Naive thymus-derived CD4-positive, alpha-beta T cell (primary cell): Measurements from ENCODE around the gene TTC7B. TPM values are rescaled to one million over a fixed set of nuclear protein-coding genes. Genes with fewer than 3 reads are reported as not detected.

ENCODE experiments used
- ATAC-seq: fragments of 150-1000 bp; cut with Tn5 transposase; 2 replicates; pipeline ENCODE4 v1.10.0; 2021; ENCODE audit warnings: mild to moderate bottlenecking, moderate library complexity
- CTCF ChIA-PET: fragments of 350-600 bp; sonication (Branson Sonifier 250); formaldehyde crosslinking; loops from one replicate; lab custom pipeline; 2021; ENCODE audit warnings: antibody characterized with exemption; lab: Charles Lee
- POLR2A ChIA-PET: fragments of 350-600 bp; sonication (Branson Sonifier 250); formaldehyde crosslinking; loops from one replicate; lab custom pipeline; 2021; ENCODE audit warnings: antibody characterized with exemption, inconsistent platforms; lab: Charles Lee
- DNase-seq, 9 donors: peaks; one replicate each; pipeline versions ENCODE4 v3.0.0 to v3.0.0-alpha.2; 2020 to 2022; ENCODE audit warnings: mixed read lengths in 1 of 9
- H3K27ac ChIP-seq: one replicate; pipeline ENCODE4 v1.7.0; 2013; ENCODE audit warnings: mild to moderate bottlenecking, low read depth, low read length, moderate library complexity
- H3K27me3 ChIP-seq, 2 donors: one replicate each; pipeline ENCODE4 v1.7.0; 2013; ENCODE audit warnings: low read length in 2 of 2, mild to moderate bottlenecking in 2 of 2, moderate library complexity in 2 of 2; ENCODE audit not compliant: control insufficient read depth in 2 of 2, insufficient read depth in 2 of 2
- H3K36me3 ChIP-seq, 3 experiments: 1 replicate in 2 of 3; 2 replicates in 1 of 3; pipeline ENCODE4 v1.7.0; 2013; ENCODE audit warnings: low read length in 3 of 3, mild to moderate bottlenecking in 3 of 3, moderate library complexity in 1 of 3; ENCODE audit not compliant: insufficient read depth in 3 of 3, control insufficient read depth in 2 of 3
- H3K4me1 ChIP-seq, 2 donors: one replicate each; pipeline ENCODE4 v1.7.0; 2013; ENCODE audit warnings: low read length in 2 of 2, mild to moderate bottlenecking in 2 of 2, moderate library complexity in 1 of 2; ENCODE audit not compliant: control insufficient read depth in 2 of 2, insufficient read depth in 2 of 2
- H3K4me3 ChIP-seq: 2 replicates; pipeline ENCODE4 v1.7.0; 2013; ENCODE audit warnings: mild to moderate bottlenecking, low read length
- H3K9me3 ChIP-seq, 3 experiments: 1 replicate in 2 of 3; 2 replicates in 1 of 3; pipeline ENCODE4 v1.7.0; 2013; ENCODE audit warnings: low read length in 3 of 3; ENCODE audit not compliant: control insufficient read depth in 2 of 3
- H3K27ac Mint-ChIP-seq, 9 donors: one replicate each; pipeline ENCODE4 v1.8.0; 2020 to 2022; ENCODE audit warnings: mixed read lengths in 9 of 9, mild to moderate bottlenecking in 8 of 9, moderate library complexity in 5 of 9, inconsistent platforms in 2 of 9
- H3K27me3 Mint-ChIP-seq, 5 donors: one replicate each; pipeline ENCODE4 v1.8.0; 2021 to 2022; ENCODE audit warnings: mixed read lengths in 5 of 5, mild to moderate bottlenecking in 1 of 5
- H3K36me3 Mint-ChIP-seq, 5 donors: one replicate each; pipeline ENCODE4 v1.8.0; 2020 to 2022; ENCODE audit warnings: mixed read lengths in 5 of 5, mild to moderate bottlenecking in 3 of 5, inconsistent platforms in 1 of 5
- H3K4me1 Mint-ChIP-seq, 7 donors: one replicate each; pipeline ENCODE4 v1.8.0; 2020 to 2022; ENCODE audit warnings: mixed read lengths in 7 of 7, mild to moderate bottlenecking in 3 of 7, inconsistent platforms in 1 of 7
- H3K4me3 Mint-ChIP-seq, 10 donors: one replicate each; pipeline ENCODE4 v1.8.0; 2020 to 2022; ENCODE audit warnings: mild to moderate bottlenecking in 10 of 10, mixed read lengths in 10 of 10, moderate library complexity in 6 of 10, inconsistent platforms in 2 of 10
- H3K9me3 Mint-ChIP-seq, 11 donors: one replicate each; pipeline ENCODE4 v1.8.0; 2020 to 2022; ENCODE audit warnings: mixed read lengths in 11 of 11, mild to moderate bottlenecking in 4 of 11, inconsistent platforms in 1 of 11, moderate library complexity in 1 of 11
- intact Hi-C, 2 donors: fragments of 100-400 bp; cut with micrococcal nuclease; formaldehyde crosslinking; loops; one replicate each; pipeline ENCODE4 v1.15.1; 2023
- polyA plus RNA-seq, 2 donors: library from polyadenylated mRNA; unstranded; fragments of 300-500 nt; fragmentation: Illumina TruSeq; gene quantifications; one replicate each; pipeline ENCODE4 v1.2.3, GENCODE V29; 2021
- total RNA-seq, 6 experiments: library from RNA in 5 of 6; stranded (reverse) in 5 of 6; gene quantifications; 1 replicate in 5 of 6; 2 replicates in 1 of 6; pipeline ENCODE4 v1.2.3 and lab custom pipeline; 2021 to 2026

TTC7B gene
- total and polyA plus RNA-seq, 7 experiments from 2014 or later, result 0.08 to 9.5 (median 3.4) TPM; not detected in 2

DNA sequence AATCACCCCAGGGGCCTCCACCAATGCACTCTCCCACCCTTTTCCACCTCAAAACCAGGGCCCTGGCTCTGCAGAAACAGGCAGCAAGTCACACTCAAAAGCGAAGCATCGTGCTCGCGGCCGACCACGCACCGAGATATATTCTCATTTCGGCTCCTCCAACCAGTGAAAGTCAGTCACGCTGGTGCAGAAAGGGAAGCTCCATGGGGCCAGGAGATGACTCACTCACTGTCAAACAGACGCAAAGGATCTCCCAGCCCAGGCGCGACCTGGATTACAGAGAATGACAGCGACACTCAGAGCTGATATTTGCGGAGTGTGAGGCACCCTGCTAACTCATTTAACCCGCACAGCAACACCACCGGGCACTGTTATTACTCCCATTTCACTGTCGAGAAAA, 245.8 kb downstream of the TTC7B start:
- intact Hi-C loops, result no loop called here
- H3K9me3 Mint-ChIP-seq, result no peaks in the 10 kb centered on the region
- Histone ChIP-seq H3K9me3 (no peaks in the 10 kb centered on the region), H3K36me3 (no peaks in the 10 kb centered on the region), H3K4me3 (no peak overlapping the region), H3K27me3 (no peaks in the 10 kb centered on the region), H3K27ac (no peak overlapping the region), H3K4me1 (no peaks in the 10 kb centered on the region)
- no peaks in the 10 kb centered on the region for H3K27me3 Mint-ChIP-seq
- DNase-seq, result no peak
- H3K4me1 Mint-ChIP-seq, result peaks cover 0 to 1% (median 0%) of the 10 kb centered on the region in 7 donors
- ATAC-seq, result no peak
- no peak overlapping the region for H3K4me3 Mint-ChIP-seq
- ChIA-PET POLR2A (no interaction called here), CTCF (interaction anchor here (0.6 kb wide), 1 partner anchor 64 kb away, joined by 3 read pairs; no protein-coding TSS in a partner anchor)
- no peak overlapping the region for H3K27ac Mint-ChIP-seq
- H3K36me3 Mint-ChIP-seq, result no peaks in the 10 kb centered on the region

DNA sequence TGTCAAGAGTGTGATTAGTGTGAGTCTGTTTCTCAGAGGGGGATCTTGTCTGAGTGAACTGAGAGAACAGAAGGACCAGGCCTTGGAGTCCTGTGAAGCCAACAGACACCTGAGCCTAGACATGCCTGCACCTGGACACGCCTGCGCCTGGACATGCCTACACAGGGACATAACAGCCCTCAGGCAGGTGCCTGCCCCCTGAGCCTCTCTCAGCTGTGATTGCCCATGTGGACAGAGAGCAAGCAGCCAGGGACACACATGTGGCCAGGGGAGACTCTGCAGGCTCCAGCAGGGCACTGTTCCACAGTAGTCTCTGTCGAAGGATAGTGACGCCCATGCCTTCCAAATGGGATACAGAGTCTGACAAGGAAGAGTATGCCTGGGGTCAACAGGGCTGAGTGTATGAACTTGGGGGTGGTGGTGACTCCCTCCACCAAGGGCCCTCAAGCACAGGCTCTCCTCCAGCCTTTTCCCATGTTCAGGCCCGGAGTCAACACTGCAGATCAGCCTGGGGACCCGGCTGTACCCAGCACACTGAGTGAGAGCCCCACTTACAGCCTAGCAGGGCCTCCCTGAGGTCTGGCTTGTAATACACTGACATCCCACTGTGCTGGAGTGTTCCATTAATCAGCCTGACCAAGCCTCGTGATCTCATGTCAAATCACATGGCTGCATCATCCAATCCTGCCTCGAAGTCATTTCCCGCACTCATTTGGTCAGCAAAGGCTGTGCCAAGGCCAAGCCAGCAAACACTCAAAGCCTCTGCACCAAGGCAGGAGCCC, 246.4 kb downstream of the TTC7B start:
- CTCF ChIA-PET, result interaction anchor here (0.6 kb wide), 1 partner anchor 65 kb away, joined by 3 read pairs; no protein-coding TSS in a partner anchor
- ATAC-seq, result no peak

DNA sequence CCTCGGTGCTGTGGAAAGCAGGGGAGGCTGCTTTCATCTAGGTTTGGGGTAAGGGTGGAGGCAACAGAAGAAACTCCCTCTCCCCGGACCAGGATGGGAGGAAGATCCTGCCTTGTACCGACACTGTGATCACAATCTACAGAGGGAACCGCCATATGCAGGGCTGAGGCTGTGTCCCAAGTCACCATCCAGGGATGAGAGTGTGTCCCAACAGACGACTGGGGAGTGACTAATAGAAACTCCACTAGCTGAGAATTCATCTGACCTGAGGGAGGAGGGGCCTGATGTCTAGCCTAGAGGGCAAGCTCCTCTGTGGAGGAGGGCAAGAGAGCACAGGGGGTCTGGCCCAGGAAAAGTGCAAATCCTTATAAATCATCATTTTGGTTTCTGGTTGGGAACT, 247.0 kb downstream of the TTC7B start:
- no peaks in the 10 kb centered on the region for H3K9me3 ChIP-seq
- H3K27ac ChIP-seq, result no peak overlapping the region
- H3K27me3 ChIP-seq, result no peaks in the 10 kb centered on the region
- H3K4me3 ChIP-seq, result no peak overlapping the region
- no peaks in the 10 kb centered on the region for H3K4me1 ChIP-seq
- ATAC-seq (no peak), DNase-seq (no peak)
- intact Hi-C loops, result no loop called here
- H3K4me1 Mint-ChIP-seq, result peaks cover 0 to 1% (median 0%) of the 10 kb centered on the region in 7 donors
- POLR2A ChIA-PET, result no interaction called here
- no peaks in the 10 kb centered on the region for H3K27me3 Mint-ChIP-seq
- H3K36me3 ChIP-seq, result no peaks in the 10 kb centered on the region
- H3K9me3 Mint-ChIP-seq, result no peaks in the 10 kb centered on the region
- no peak overlapping the region for H3K27ac Mint-ChIP-seq
- H3K4me3 Mint-ChIP-seq, result no peak overlapping the region
- no peaks in the 10 kb centered on the region for H3K36me3 Mint-ChIP-seq
- CTCF ChIA-PET, result no interaction called here

More for the DNA sequence above, 246.4 kb downstream of the TTC7B start:
- POLR2A ChIA-PET, result no interaction called here
- Histone ChIP-seq H3K27ac (no peak overlapping the region), H3K4me1 (no peaks in the 10 kb centered on the region), H3K27me3 (no peaks in the 10 kb centered on the region), H3K9me3 (no peaks in the 10 kb centered on the region), H3K36me3 (no peaks in the 10 kb centered on the region), H3K4me3 (no peak overlapping the region)
- Mint-ChIP-seq H3K4me1 (peaks cover 0 to 1% (median 0%) of the 10 kb centered on the region in 7 donors), H3K4me3 (no peak overlapping the region), H3K9me3 (no peaks in the 10 kb centered on the region), H3K27me3 (no peaks in the 10 kb centered on the region), H3K36me3 (no peaks in the 10 kb centered on the region), H3K27ac (peak overlapping the region in 1 of 9 donors; percentile 7)
- intact Hi-C loops, result no loop called here
- DNase-seq, result no peak

DNA sequence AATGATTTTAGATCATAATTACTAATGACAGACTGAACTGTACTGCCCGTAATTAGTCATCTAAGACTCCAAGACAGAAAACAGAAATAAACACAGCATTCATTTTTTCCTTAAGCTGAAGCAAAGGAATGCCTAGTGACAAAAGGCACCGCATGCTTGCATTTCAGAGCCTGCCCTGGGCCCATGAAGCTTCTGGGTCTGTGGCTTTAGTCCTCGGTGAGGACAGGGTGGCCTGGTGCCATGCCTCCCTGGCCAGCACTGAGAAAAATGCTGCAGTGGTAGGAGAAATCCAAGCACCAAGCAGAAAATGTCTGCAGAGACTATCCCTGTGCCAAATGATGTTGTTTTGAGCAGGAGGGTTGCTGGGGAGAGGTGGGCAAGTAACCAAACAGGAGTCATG, 247.8 kb downstream of the TTC7B start:
- no peaks in the 10 kb centered on the region for H3K9me3 ChIP-seq
- CTCF ChIA-PET, result no interaction called here
- no peaks in the 10 kb centered on the region for H3K36me3 ChIP-seq
- H3K4me3 ChIP-seq, result no peak overlapping the region
- H3K4me3 Mint-ChIP-seq, result no peak overlapping the region
- H3K27ac Mint-ChIP-seq, result no peak overlapping the region
- H3K9me3 Mint-ChIP-seq, result no peaks in the 10 kb centered on the region
- H3K4me1 ChIP-seq, result no peaks in the 10 kb centered on the region
- no peaks in the 10 kb centered on the region for H3K27me3 ChIP-seq
- ATAC-seq, result no peak
- POLR2A ChIA-PET, result no interaction called here
- intact Hi-C loops, result no loop called here
- no peak for DNase-seq
- H3K4me1 Mint-ChIP-seq, result peaks cover 0 to 1% (median 0%) of the 10 kb centered on the region in 7 donors
- H3K36me3 Mint-ChIP-seq, result no peaks in the 10 kb centered on the region
- H3K27me3 Mint-ChIP-seq, result no peaks in the 10 kb centered on the region
- no peak overlapping the region for H3K27ac ChIP-seq

DNA sequence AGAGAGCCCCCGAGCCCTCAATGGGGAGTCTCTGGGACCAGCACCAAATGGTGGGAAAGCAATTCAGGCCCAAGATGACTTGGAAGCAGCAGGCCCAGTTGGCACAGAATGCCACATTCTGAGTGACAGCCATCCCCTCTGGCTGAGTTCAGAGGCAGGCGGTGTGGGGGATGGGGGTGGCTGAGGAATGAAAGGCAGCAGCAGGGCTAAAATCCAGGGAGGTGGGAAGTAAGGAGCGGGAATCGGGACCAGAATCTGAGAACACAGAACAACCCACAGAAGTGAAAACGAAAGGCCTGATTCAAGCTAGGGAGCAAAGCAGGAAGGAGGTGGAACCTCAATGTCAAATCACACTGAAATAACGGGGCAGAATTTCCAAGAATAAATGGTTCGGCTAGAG, 248.2 kb downstream of the TTC7B start:
- ATAC-seq (no peak), DNase-seq (no peak)
- CTCF ChIA-PET, result no interaction called here
- Histone ChIP-seq H3K9me3 (no peaks in the 10 kb centered on the region), H3K4me3 (no peak overlapping the region), H3K4me1 (no peaks in the 10 kb centered on the region), H3K36me3 (no peaks in the 10 kb centered on the region), H3K27me3 (no peaks in the 10 kb centered on the region), H3K27ac (no peak overlapping the region)
- H3K4me1 Mint-ChIP-seq, result peaks cover 0 to 1% (median 0%) of the 10 kb centered on the region in 7 donors
- POLR2A ChIA-PET, result no interaction called here
- H3K9me3 Mint-ChIP-seq, result no peaks in the 10 kb centered on the region
- no peak overlapping the region for H3K4me3 Mint-ChIP-seq
- no peaks in the 10 kb centered on the region for H3K27me3 Mint-ChIP-seq
- intact Hi-C loops, result no loop called here
- H3K27ac Mint-ChIP-seq, result peak overlapping the region in 1 of 9 donors; percentile 32
- no peaks in the 10 kb centered on the region for H3K36me3 Mint-ChIP-seq

DNA sequence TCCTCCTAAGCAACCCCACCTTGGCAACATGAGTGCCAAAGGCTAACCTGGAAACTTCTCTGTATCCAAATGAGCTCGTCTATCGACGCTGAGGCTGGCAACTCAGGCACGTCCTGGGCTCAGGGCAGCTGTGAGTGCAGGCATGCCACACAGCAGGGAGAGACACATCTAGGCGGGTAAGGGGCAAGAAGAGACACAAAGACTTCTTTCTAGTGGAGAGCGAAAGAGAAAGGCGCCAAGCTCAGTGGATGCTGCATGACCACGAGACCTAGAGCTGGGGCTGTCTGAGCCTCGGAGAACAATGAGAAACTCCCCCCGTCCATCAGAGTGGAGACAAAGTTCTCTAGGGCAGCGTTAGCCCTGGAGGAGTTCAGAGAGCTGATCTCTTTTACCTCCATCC, 249.0 kb downstream of the TTC7B start:
- H3K27me3 ChIP-seq, result no peaks in the 10 kb centered on the region
- H3K36me3 ChIP-seq, result no peaks in the 10 kb centered on the region
- H3K4me1 ChIP-seq, result no peaks in the 10 kb centered on the region
- no peak overlapping the region for H3K27ac ChIP-seq
- no peaks in the 10 kb centered on the region for H3K27me3 Mint-ChIP-seq
- CTCF ChIA-PET, result no interaction called here
- no peaks in the 10 kb centered on the region for H3K9me3 Mint-ChIP-seq
- peaks cover 0 to 1% (median 0%) of the 10 kb centered on the region in 7 donors for H3K4me1 Mint-ChIP-seq
- intact Hi-C loops, result no loop called here
- H3K4me3 Mint-ChIP-seq, result no peak overlapping the region
- no peak overlapping the region for H3K4me3 ChIP-seq
- ATAC-seq (no peak), DNase-seq (no peak)
- H3K36me3 Mint-ChIP-seq, result no peaks in the 10 kb centered on the region
- no peak overlapping the region for H3K27ac Mint-ChIP-seq
- POLR2A ChIA-PET, result no interaction called here
- no peaks in the 10 kb centered on the region for H3K9me3 ChIP-seq

DNA sequence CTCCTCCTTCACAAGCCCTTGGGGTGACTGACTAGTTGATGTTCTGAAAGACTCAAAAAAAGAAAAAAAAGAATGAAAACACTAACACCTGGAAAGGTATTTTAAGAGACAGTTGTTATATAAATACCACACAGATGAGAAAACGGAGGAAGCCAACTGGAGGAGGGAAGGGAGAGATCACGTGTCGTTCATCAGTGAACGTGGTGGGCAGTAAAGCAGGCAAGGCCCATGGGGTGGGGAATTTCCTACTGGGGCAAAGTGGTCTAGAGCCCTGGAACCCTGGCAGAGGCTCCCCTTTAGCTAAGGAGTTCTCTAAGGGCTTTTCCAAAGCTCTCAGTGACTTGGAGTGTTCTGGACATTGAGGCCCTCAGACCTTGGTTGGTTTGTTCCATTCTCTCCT, 249.7 kb downstream of the TTC7B start:
- no peaks in the 10 kb centered on the region for H3K36me3 Mint-ChIP-seq
- Histone ChIP-seq H3K9me3 (no peaks in the 10 kb centered on the region), H3K4me1 (no peaks in the 10 kb centered on the region), H3K27me3 (no peaks in the 10 kb centered on the region), H3K4me3 (no peak overlapping the region), H3K27ac (no peak overlapping the region), H3K36me3 (no peaks in the 10 kb centered on the region)
- H3K9me3 Mint-ChIP-seq, result no peaks in the 10 kb centered on the region
- H3K27me3 Mint-ChIP-seq, result no peaks in the 10 kb centered on the region
- ATAC-seq (no peak), DNase-seq (no peak)
- POLR2A ChIA-PET, result no interaction called here
- H3K27ac Mint-ChIP-seq, result no peak overlapping the region
- H3K4me1 Mint-ChIP-seq, result peaks cover 0 to 1% (median 0%) of the 10 kb centered on the region in 7 donors
- intact Hi-C loops, result no loop called here
- CTCF ChIA-PET, result interaction anchor here (0.6 kb wide), 1 partner anchor 12 kb away, joined by 3 read pairs; no protein-coding TSS in a partner anchor
- no peak overlapping the region for H3K4me3 Mint-ChIP-seq
